Measurements from ENCODE around the gene ACER1. TPM values are rescaled to one million over a fixed set of nuclear protein-coding genes. Genes with fewer than 3 reads are reported as not detected.
"Not testable (repeated sequence)": the region's sequence is repeated elsewhere in the genome, so short reads cannot be mapped to it uniquely, and the experiment has no call there.

Gene ACER1
- total RNA-seq, 2 donors from 2014 or later: 0.24 TPM; not detected in 1

DNA sequence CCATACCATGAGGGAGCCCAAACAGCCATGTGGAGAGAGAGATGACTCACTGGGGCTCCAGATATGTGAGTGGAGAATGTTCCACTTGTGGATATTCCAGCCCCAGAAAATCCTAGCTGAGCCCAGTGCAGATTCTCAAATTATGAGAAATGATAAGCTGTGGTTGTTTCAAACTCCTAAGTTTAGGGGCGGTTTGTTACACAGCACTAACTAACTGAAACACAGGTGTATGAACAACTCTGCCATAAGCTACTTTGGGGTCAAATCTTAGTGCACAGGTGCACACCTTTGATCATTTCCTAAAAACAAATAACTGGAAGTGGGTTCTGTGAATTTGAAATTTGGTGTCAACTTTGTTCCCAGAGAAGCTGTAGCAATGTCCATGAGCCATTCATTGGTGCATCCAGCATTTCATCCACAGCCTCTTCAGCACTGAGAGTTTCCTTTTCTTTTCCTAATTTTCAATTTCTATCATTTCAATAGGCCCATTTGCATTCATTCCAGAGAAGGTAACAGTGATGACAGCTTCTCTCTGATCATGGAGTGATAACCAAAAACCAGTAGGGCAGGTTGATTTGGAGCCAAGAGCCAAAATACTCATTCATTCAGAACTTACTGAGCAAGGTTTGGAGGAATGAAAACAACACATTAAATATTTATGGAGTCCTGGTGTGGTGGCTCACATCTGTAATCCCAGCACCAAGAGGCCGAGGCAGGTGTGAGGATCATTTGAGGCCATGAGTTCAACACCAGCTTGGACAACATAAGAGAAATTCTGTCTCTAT, 19.2 kb upstream of the ACER1 start:
- TF ChIP-seq CTCF (IDR thresholded peaks at IDR 0.05): no peak

GRCh38 chr19:6350688-6351087, 17.3 kb upstream of the ACER1 start:
- Histone ChIP-seq H3K4me1 (no peaks in the 10 kb centered on the region), H3K4me3 (no peak overlapping the region), H3K36me3 (no peaks in the 10 kb centered on the region), H3K27ac (no peak overlapping the region), H3K27me3 (no peaks in the 10 kb centered on the region), H3K9me3 (no peaks in the 10 kb centered on the region)
- TF ChIP-seq CTCF (IDR thresholded peaks at IDR 0.05): no peak
- no peak for DNase-seq (ENCODE audit: low spot score)

More for the DNA sequence above, 19.2 kb upstream of the ACER1 start:
- Histone ChIP-seq H3K4me3 (no peak overlapping the region), H3K9me3 (no peaks in the 10 kb centered on the region), H3K36me3 (no peaks in the 10 kb centered on the region), H3K4me1 (no peaks in the 10 kb centered on the region), H3K27me3 (no peaks in the 10 kb centered on the region), H3K27ac (no peak overlapping the region)
- DNase-seq (ENCODE audit: low spot score): no peak

- H3K4me3 ChIP-seq; H3K4me1 ChIP-seq; H3K27me3 ChIP-seq; H3K27ac ChIP-seq; H3K36me3 ChIP-seq; DNase-seq (ENCODE audit: low spot score); H3K9me3 ChIP-seq: not testable (repeated sequence)
These were observed 15.9 kb upstream of the ACER1 start for GRCh38 chr19:6349271-6349670.

DNA sequence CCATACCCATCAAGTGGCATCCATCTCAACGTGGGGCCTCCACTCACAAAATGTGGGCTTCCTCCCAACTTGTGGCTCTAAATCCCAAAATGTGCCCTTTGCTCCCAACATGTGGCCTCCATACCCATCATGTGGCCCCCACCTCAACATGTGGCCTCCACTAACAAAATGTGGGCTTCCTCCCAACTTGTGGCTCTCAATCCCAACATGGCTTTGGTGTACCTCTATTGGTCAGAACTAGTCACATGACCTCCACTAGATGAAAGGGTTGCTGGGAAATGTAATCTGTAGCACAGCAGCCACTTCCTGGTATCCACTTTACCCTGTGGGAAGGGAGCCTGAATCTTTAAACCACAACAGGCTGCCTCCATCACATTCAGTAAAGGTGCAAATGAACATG, 10.1 kb upstream of the ACER1 start:
- DNase-seq (ENCODE audit: low spot score): no peak
- H3K9me3 ChIP-seq: no peaks in the 10 kb centered on the region
- H3K36me3 ChIP-seq: no peaks in the 10 kb centered on the region
- TF ChIP-seq CTCF (IDR thresholded peaks at IDR 0.05): no peak
- no peak overlapping the region for H3K4me3 ChIP-seq
- no peaks in the 10 kb centered on the region for H3K27me3 ChIP-seq
- H3K27ac ChIP-seq: no peak overlapping the region
- no peaks in the 10 kb centered on the region for H3K4me1 ChIP-seq

DNA sequence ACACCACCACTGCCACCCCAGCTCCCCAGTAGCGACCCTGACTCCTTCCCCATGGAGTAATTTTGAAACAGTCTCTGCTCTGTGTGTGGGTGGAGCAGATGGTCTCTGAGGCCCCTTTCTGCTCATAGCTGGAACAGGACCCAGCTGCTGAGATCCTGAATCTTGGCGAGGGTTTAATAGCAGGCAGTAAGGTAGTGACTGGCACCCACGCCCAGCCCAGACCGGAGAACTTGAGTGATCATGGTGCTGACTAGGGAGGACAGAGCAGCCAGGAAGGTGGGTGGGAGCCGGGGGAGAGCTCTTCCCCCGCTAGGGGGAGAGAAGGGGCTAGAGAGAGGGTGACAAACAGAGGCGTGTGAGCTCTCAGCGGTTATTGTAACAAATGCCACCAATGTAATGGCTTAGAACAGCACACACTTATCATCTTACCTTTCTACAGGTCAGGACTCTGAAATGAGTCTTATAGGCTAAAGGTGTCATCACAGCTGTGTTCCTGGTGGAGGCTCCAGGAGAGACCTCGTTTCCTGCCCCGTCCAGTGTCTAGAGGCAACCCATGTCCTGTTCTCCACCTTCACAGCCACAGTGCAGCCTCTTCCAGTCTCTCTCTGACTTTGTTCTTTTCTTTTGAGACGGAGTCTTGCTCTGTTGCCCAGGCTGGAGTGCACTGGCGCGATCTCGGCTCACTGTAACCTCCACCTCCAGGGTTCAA, 7.2 kb upstream of the ACER1 start:
- no peak for DNase-seq (ENCODE audit: low spot score)
- no peak overlapping the region for H3K27ac ChIP-seq
- H3K4me1 ChIP-seq: no peaks in the 10 kb centered on the region
- H3K36me3 ChIP-seq: no peaks in the 10 kb centered on the region
- TF ChIP-seq CTCF (IDR thresholded peaks at IDR 0.05): no peak
- no peak overlapping the region for H3K4me3 ChIP-seq
- no peaks in the 10 kb centered on the region for H3K9me3 ChIP-seq
- H3K27me3 ChIP-seq: no peaks in the 10 kb centered on the region

DNA sequence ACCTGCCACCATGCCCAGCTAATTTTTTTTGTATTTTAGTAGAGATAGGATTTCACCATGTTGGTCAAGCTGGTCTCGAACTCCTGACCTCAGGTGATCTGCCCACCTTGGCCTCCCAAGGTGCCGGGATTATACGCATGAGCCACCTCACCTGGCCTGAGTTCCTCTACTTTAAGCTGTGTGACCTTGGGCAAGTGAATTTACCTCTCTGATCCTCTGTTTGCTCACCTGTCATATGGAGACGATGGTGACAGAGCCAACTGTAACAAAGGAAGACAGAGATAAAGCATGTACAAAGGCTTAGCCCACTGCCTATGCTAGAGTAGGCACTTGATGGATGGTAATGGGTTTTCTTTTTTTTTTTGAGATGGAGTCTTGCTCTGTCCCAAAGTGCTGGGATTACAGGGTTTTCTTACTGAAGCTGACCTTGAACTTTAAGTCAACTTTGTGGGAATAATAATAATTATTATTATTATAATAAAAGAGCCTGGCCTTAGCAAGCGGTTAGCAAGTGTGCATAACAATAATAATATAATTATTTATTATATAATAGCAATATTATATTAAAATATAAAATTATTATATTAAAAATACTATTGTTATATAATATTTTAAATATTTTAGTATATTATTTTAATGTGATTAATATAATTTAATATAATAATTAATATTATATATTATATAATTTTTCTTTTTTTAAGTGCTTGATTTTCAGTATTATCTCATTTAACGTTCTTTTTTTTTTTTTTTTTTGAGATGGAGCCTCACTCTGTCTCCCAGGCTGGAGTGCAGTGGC, 1.3 kb upstream of the ACER1 start:
- no peak for DNase-seq (ENCODE audit: low spot score)
- no peaks in the 10 kb centered on the region for H3K36me3 ChIP-seq
- no peak overlapping the region for H3K27ac ChIP-seq
- H3K9me3 ChIP-seq: no peaks in the 10 kb centered on the region
- TF ChIP-seq CTCF (IDR thresholded peaks at IDR 0.05): no peak
- no peaks in the 10 kb centered on the region for H3K27me3 ChIP-seq
- no peaks in the 10 kb centered on the region for H3K4me1 ChIP-seq
- H3K4me3 ChIP-seq: no peak overlapping the region

All from right atrium auricular region (tissue), 2 donors.